ENCODE data around the gene INSRR. TPM values are rescaled to one million over a fixed set of nuclear protein-coding genes. Genes with fewer than 3 reads are reported as not detected.

Gene INSRR
- total RNA-seq, 1 experiment from 2014 or later: not detected

DNA sequence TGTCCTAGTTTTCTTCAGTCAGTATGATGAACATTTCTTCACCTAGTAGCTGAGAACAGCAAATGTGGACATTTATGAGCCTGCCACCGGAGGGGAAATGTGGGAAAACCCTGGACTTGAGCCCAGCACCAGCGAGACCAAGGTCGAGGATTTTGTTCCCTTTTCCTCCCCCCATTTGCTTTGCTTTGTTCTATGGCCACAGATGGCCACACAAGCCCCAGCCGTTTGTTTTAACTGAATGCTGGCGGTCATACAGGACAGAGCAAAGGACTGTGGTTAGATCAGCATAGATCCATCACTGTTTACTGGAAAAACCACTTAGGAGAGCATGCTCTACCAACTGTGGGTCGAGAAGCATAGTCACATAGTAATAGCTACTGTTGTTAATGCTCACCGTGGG, 63.1 kb downstream of the INSRR start:
- DNase-seq: no peak

GRCh38 chr1:156795374-156795733, 63.6 kb downstream of the INSRR start:
- Histone ChIP-seq H3K9ac (ENCODE audit: low read length) (no peak overlapping the region), H3K27me3 (ENCODE audit: low read length) (no peaks in the 10 kb centered on the region), H3K9me3 (ENCODE audit: low read length) (no peaks in the 10 kb centered on the region), H3K79me2 (ENCODE audit: low read length) (peaks cover 11% of the 10 kb centered on the region; the same call in 1 of the 2 replicates), H3K4me1 (ENCODE audit: insufficient read depth, low read length) (peaks cover 10% of the 10 kb centered on the region), H3K4me3 (ENCODE audit: low read length) (no peak overlapping the region), H4K20me1 (ENCODE audit: low read length) (no peaks in the 10 kb centered on the region), H3K36me3 (ENCODE audit: low read depth, low read length) (peaks cover 85% of the 10 kb centered on the region), H2AFZ (ENCODE audit: low read length) (no peak overlapping the region), H3K9me2 (replicated peaks; ENCODE audit: low read length) (no peaks in the 10 kb centered on the region), H3K4me2 (ENCODE audit: low read length) (no peak overlapping the region), H3F3A (ENCODE audit: low read length, unreplicated experiment) (no peaks in the 10 kb centered on the region), H3K27ac (ENCODE audit: low read length) (no peak overlapping the region)
- intact Hi-C loops (cut with micrococcal nuclease): no loop called here
- ATAC-seq (no peak), DNase-seq (no peak)
- no peak for TF ChIP-seq EZH2 (IDR thresholded peaks at IDR 0.05; ENCODE audit: low read length, unreplicated experiment)
- no peak for TF ChIP-seq CTCF (conservative IDR thresholded peaks at IDR 0.05; ENCODE audit: low read depth, low read length)
- no peak for TF ChIP-seq EZH2phosphoT487 (IDR thresholded peaks at IDR 0.05; ENCODE audit: borderline replicate concordance, low read length)
- ChIA-PET CTCF (no interaction called here), POLR2A (ENCODE audit: unreplicated experiment) (no interaction called here)
- no TSS peak for BruUV-seq (replicated peaks)

More for the DNA sequence above, 63.1 kb downstream of the INSRR start:
- peaks cover 85% of the 10 kb centered on the region for H3K36me3 ChIP-seq (ENCODE audit: low read depth, low read length)
- no peaks in the 10 kb centered on the region for H3K9me2 ChIP-seq (replicated peaks; ENCODE audit: low read length)
- H3K9me3 ChIP-seq (ENCODE audit: low read length): no peaks in the 10 kb centered on the region
- BruUV-seq (replicated peaks): no TSS peak
- H3K27ac ChIP-seq (ENCODE audit: low read length): no peak overlapping the region
- peaks cover 10% of the 10 kb centered on the region; the same call in 1 of the 2 replicates for H3K79me2 ChIP-seq (ENCODE audit: low read length)
- H3K27me3 ChIP-seq (ENCODE audit: low read length): no peaks in the 10 kb centered on the region
- TF ChIP-seq EZH2phosphoT487 (IDR thresholded peaks at IDR 0.05; ENCODE audit: borderline replicate concordance, low read length): no peak
- TF ChIP-seq CTCF (conservative IDR thresholded peaks at IDR 0.05; ENCODE audit: low read depth, low read length): no peak
- no peak for TF ChIP-seq EZH2 (IDR thresholded peaks at IDR 0.05; ENCODE audit: low read length, unreplicated experiment)
- no peak overlapping the region for H3K4me2 ChIP-seq (ENCODE audit: low read length)
- peaks cover 10% of the 10 kb centered on the region for H3K4me1 ChIP-seq (ENCODE audit: insufficient read depth, low read length)
- ChIA-PET POLR2A (ENCODE audit: unreplicated experiment) (no interaction called here), CTCF (interaction anchor here (1.0 kb wide), 1 partner anchor 69 kb away, joined by 4 read pairs; no protein-coding TSS in a partner anchor)
- no peak for ATAC-seq
- no peak overlapping the region for H2AFZ ChIP-seq (ENCODE audit: low read length)
- intact Hi-C loops (cut with micrococcal nuclease): no loop called here
- no peaks in the 10 kb centered on the region for H4K20me1 ChIP-seq (ENCODE audit: low read length)
- no peak overlapping the region for H3K4me3 ChIP-seq (ENCODE audit: low read length)
- H3F3A ChIP-seq (ENCODE audit: low read length, unreplicated experiment): no peaks in the 10 kb centered on the region
- H3K9ac ChIP-seq (ENCODE audit: low read length): no peak overlapping the region

DNA sequence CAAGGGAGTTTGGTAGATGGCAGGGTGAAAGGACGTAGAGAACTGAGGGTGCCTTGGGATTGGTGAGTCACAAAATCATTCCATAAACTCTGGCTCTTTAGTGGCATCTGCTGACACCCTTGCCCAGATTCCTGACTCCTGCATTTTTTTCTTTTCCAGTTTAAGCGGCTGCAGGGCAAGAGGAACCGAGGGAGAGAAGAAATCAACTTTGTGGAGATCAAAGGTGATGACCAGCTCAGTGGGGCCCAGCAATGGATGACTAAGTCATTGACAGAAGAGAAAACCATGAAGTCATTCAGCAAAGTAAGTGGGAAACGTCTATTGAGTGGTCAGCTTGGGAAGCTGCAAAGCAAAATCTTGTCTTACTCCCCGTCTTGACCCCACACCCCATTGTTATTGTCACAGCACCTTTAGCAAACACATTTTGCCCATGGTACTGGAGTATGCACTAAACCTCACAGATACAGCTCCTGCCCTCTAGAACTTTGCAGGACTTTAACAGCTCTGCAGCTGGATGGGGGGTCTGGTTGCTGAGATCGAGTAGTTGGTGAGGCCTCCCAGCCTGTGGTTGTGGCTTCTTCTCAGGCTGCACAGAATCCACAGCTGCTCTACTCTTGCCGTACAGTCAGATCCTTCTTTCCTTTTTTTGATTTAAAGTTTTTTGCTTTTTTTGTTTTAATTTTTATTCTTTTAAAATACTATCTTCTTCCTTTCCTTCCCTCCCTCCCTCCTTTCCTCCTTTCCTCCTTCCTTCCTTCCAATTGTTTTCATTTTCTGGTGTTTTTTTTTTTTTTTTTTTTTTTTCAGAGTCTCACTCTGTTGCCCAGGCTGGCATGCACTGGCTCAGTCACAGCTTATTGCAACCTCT, 64.2 kb downstream of the INSRR start:
- no peak for ATAC-seq
- Histone ChIP-seq H3K79me2 (ENCODE audit: low read length) (peaks cover 16% of the 10 kb centered on the region; the same call in 1 of the 2 replicates), H3K9me3 (ENCODE audit: low read length) (no peaks in the 10 kb centered on the region), H3K9me2 (replicated peaks; ENCODE audit: low read length) (no peaks in the 10 kb centered on the region), H2AFZ (ENCODE audit: low read length) (no peak overlapping the region), H3K27me3 (ENCODE audit: low read length) (no peaks in the 10 kb centered on the region), H3K4me2 (ENCODE audit: low read length) (no peak overlapping the region), H3K4me3 (ENCODE audit: low read length) (no peak overlapping the region), H3K9ac (ENCODE audit: low read length) (no peak overlapping the region), H3K36me3 (ENCODE audit: low read depth, low read length) (peaks cover 84% of the 10 kb centered on the region), H3F3A (ENCODE audit: low read length, unreplicated experiment) (no peaks in the 10 kb centered on the region), H3K4me1 (ENCODE audit: insufficient read depth, low read length) (peaks cover 10% of the 10 kb centered on the region), H3K27ac (ENCODE audit: low read length) (no peak overlapping the region), H4K20me1 (ENCODE audit: low read length) (no peaks in the 10 kb centered on the region)
- CTCF ChIA-PET: no interaction called here
- DNase-seq: no peak
- intact Hi-C loops (cut with micrococcal nuclease): no loop called here
- no peak for TF ChIP-seq CTCF (conservative IDR thresholded peaks at IDR 0.05; ENCODE audit: low read depth, low read length)
- no peak for TF ChIP-seq EZH2 (IDR thresholded peaks at IDR 0.05; ENCODE audit: low read length, unreplicated experiment)
- TF ChIP-seq EZH2phosphoT487 (IDR thresholded peaks at IDR 0.05; ENCODE audit: borderline replicate concordance, low read length): no peak
- BruUV-seq (replicated peaks): no TSS peak
- POLR2A ChIA-PET (ENCODE audit: unreplicated experiment): no interaction called here

Measured in PC-3 (cell line).